DND-41 (cell line): ENCODE measurements around the gene ZMYND11.

Experiments used
- ATAC-seq: fragments of 200-7000 bp; cut with Tn5 transposase; 3 replicates; pipeline ENCODE4 v1.9.1; 2021; ENCODE audit warnings: low read depth; ENCODE audit not compliant: insufficient read depth
- DNase-seq: peaks from one replicate; pipeline ENCODE4 v3.0.0-alpha.2; 2020
- H2AFZ ChIP-seq: 2 replicates; pipeline ENCODE4 v1.6.0; 2012; ENCODE audit warnings: low read depth, low read length
- H3K27ac ChIP-seq: 2 replicates; pipeline ENCODE4 v1.5.1; 2012; ENCODE audit warnings: low read length, inconsistent platforms
- H3K27me3 ChIP-seq: fragments of 200-600 bp; sonication (generic); 2 replicates; pipeline ENCODE4 v1.6.0; 2012; ENCODE audit warnings: low read length, mild to moderate bottlenecking, inconsistent platforms; ENCODE audit not compliant: insufficient read depth, poor library complexity
- H3K36me3 ChIP-seq: 2 replicates; pipeline ENCODE4 v1.5.1; 2012; ENCODE audit warnings: low read length, inconsistent platforms; ENCODE audit not compliant: insufficient read depth
- H3K4me1 ChIP-seq: 2 replicates; pipeline ENCODE4 v1.5.1; 2012; ENCODE audit warnings: mild to moderate bottlenecking, low read length; ENCODE audit not compliant: insufficient read depth
- H3K4me2 ChIP-seq: 2 replicates; pipeline ENCODE4 v1.6.0; 2012; ENCODE audit warnings: mild to moderate bottlenecking, moderate library complexity, low read length, inconsistent platforms; ENCODE audit not compliant: insufficient read depth
- H3K4me3 ChIP-seq, 2 experiments: fragments of 200-600 bp in 1 of 2; shearing (Covaris generic) in 1 of 2; 2 replicates each; pipeline ENCODE4 v1.5.1; 2012 to 2016; ENCODE audit warnings: inconsistent platforms in 2 of 2, low read length in 2 of 2, mild to moderate bottlenecking in 2 of 2, low read depth in 1 of 2, moderate library complexity in 1 of 2
- H3K79me2 ChIP-seq: 2 replicates; pipeline ENCODE4 v1.6.0; 2012; ENCODE audit warnings: low read length, inconsistent platforms; ENCODE audit not compliant: insufficient read depth
- H3K9ac ChIP-seq: 2 replicates; pipeline ENCODE4 v1.6.0; 2012; ENCODE audit warnings: low read depth, mild to moderate bottlenecking, inconsistent platforms, low read length, moderate library complexity
- H3K9me3 ChIP-seq: 2 replicates; pipeline ENCODE4 v1.5.1; 2012; ENCODE audit warnings: low read length, moderate library complexity, mild to moderate bottlenecking, inconsistent platforms; ENCODE audit not compliant: insufficient read depth, severe bottlenecking
- H4K20me1 ChIP-seq: 2 replicates; pipeline ENCODE4 v1.6.0; 2012; ENCODE audit warnings: low read length; ENCODE audit not compliant: insufficient read depth
- CTCF ChIP-seq: IDR thresholded peaks from 2 replicates; pipeline ENCODE4 v1.5.1; 2012; ENCODE audit warnings: borderline replicate concordance, low read length, moderate library complexity, mild to moderate bottlenecking; ENCODE audit not compliant: poor library complexity, severe bottlenecking; ENCODE audit errors: extremely low read depth
- EZH2 ChIP-seq: IDR thresholded peaks from 3 replicates; pipeline ENCODE4 v1.6.1; 2012; ENCODE audit warnings: borderline replicate concordance, low read depth, mild to moderate bottlenecking, moderate library complexity, low read length, inconsistent platforms; ENCODE audit not compliant: severe bottlenecking

The ZMYND11 gene

GRCh38 chr10:127612-128432 lies 7.4 kb upstream of the ZMYND11 start:
- Histone ChIP-seq H3K9ac (peak overlapping the region; percentile 40), H3K27me3 (no peaks in the 10 kb centered on the region), H3K9me3 (no peaks in the 10 kb centered on the region), H4K20me1 (no peaks in the 10 kb centered on the region), H2AFZ (peak overlapping the region; percentile 81), H3K79me2 (no peaks in the 10 kb centered on the region), H3K4me3 (peak overlapping the region; percentile 27 to 51; a peak in 3 of 4 replicates), H3K4me1 (peaks cover 22% of the 10 kb centered on the region), H3K4me2 (peak overlapping the region; percentile 64), H3K36me3 (no peaks in the 10 kb centered on the region), H3K27ac (peak overlapping the region; percentile 44; the same call in 1 of the 2 replicates)
- DNase-seq (peak; percentile 25), ATAC-seq (peak; percentile 63; the same call in 1 of the 3 replicates)
- TF ChIP-seq CTCF (no peak), EZH2 (no peak)

GRCh38 chr10:129810-130209 lies 5.4 kb upstream of the ZMYND11 start:
- no peak for ATAC-seq
- no peak for TF ChIP-seq CTCF
- Histone ChIP-seq H3K27ac (no peak overlapping the region), H3K9ac (no peak overlapping the region), H3K79me2 (peaks cover 14% of the 10 kb centered on the region), H3K27me3 (no peaks in the 10 kb centered on the region), H3K4me2 (no peak overlapping the region), H2AFZ (no peak overlapping the region), H3K36me3 (no peaks in the 10 kb centered on the region), H3K4me1 (peaks cover 37% of the 10 kb centered on the region), H3K4me3 (no peak overlapping the region), H3K9me3 (no peaks in the 10 kb centered on the region), H4K20me1 (no peaks in the 10 kb centered on the region)
- DNase-seq: no peak

- H3K4me2 ChIP-seq: peak overlapping the region; percentile 81
- H3K27ac ChIP-seq: no peak overlapping the region
- no peak overlapping the region for H2AFZ ChIP-seq
- peaks cover 36% of the 10 kb centered on the region for H3K4me1 ChIP-seq
- H4K20me1 ChIP-seq: peaks cover 14% of the 10 kb centered on the region
- peaks cover 43% of the 10 kb centered on the region for H3K79me2 ChIP-seq
- peaks cover 2% of the 10 kb centered on the region; the same call in 1 of the 2 replicates for H3K36me3 ChIP-seq
- H3K27me3 ChIP-seq: no peaks in the 10 kb centered on the region
- ATAC-seq (no peak), DNase-seq (no peak)
- peak overlapping the region in 1 of 2 experiments; percentile 71; a peak in 1 of 4 replicates for H3K4me3 ChIP-seq
- TF ChIP-seq CTCF (no peak), EZH2 (no peak)
- peak overlapping the region; percentile 96 for H3K9ac ChIP-seq
- no peaks in the 10 kb centered on the region for H3K9me3 ChIP-seq
Measured at GRCh38 chr10:132946-133898, 2.0 kb upstream of the ZMYND11 start.
